Neuronal stem cell (in vitro differentiated cells): ENCODE measurements around the gene SEL1L3.

ENCODE experiments used
- DNase-seq: peaks from one replicate; pipeline ENCODE4 v3.0.0-alpha.2; 2013; ENCODE audit warnings: low spot score
- H2AFZ ChIP-seq: one replicate; pipeline ENCODE4 v1.6.1; 2013; ENCODE audit warnings: mild to moderate bottlenecking, low read length, inconsistent platforms
- H2AK5ac ChIP-seq: 2 replicates; pipeline ENCODE4 v1.6.1; 2013; ENCODE audit warnings: low read depth, mild to moderate bottlenecking, inconsistent platforms, low read length, moderate library complexity, mixed read lengths
- H2BK120ac ChIP-seq: 2 replicates; pipeline ENCODE4 v1.6.1; 2013; ENCODE audit warnings: low read depth, mild to moderate bottlenecking, inconsistent platforms, low read length, moderate library complexity, mixed read lengths
- H2BK12ac ChIP-seq: one replicate; pipeline ENCODE4 v1.6.1; 2013; ENCODE audit warnings: low read length, inconsistent platforms
- H2BK15ac ChIP-seq: 2 replicates; pipeline ENCODE4 v1.6.1; 2013; ENCODE audit warnings: mild to moderate bottlenecking, low read length, inconsistent platforms, mixed read lengths
- H2BK5ac ChIP-seq: one replicate; pipeline ENCODE4 v1.6.1; 2013; ENCODE audit warnings: inconsistent platforms, mild to moderate bottlenecking, low read length, moderate library complexity
- H3K14ac ChIP-seq: one replicate; pipeline ENCODE4 v1.6.1; 2013; ENCODE audit warnings: low read length, inconsistent platforms
- H3K18ac ChIP-seq: 2 replicates; pipeline ENCODE4 v1.6.1; 2013; ENCODE audit warnings: low read length, inconsistent platforms
- H3K23ac ChIP-seq: 2 replicates; pipeline ENCODE4 v1.6.1; 2013; ENCODE audit warnings: low read depth, mild to moderate bottlenecking, mixed read lengths, low read length, inconsistent platforms; ENCODE audit not compliant: poor library complexity
- H3K27ac ChIP-seq: replicated peaks from 3 replicates; pipeline ENCODE4 v1.5.1; 2013; ENCODE audit warnings: low read length, inconsistent platforms
- H3K27me3 ChIP-seq, 3 experiments: 2 replicates each; pipeline ENCODE4 v1.6.1; 2013; ENCODE audit warnings: low read length in 3 of 3, mild to moderate bottlenecking in 2 of 3, inconsistent platforms in 1 of 3, low read depth in 1 of 3, mixed read lengths in 1 of 3, moderate library complexity in 1 of 3; ENCODE audit not compliant: control insufficient read depth in 3 of 3, insufficient read depth in 3 of 3
- H3K36me3 ChIP-seq, 2 donors: replicated peaks in 1 of 2; 2 replicates each; pipeline ENCODE4 v1.6.1; 2013; ENCODE audit warnings: low read length in 2 of 2; ENCODE audit not compliant: control insufficient read depth in 2 of 2, insufficient read depth in 2 of 2
- H3K4ac ChIP-seq: 2 replicates; pipeline ENCODE4 v1.6.1; 2013; ENCODE audit warnings: inconsistent platforms, mild to moderate bottlenecking, low read length, moderate library complexity
- H3K4me1 ChIP-seq, 2 donors: 1 replicate in 1 of 2; 2 replicates in 1 of 2; pipeline ENCODE4 v1.6.1; 2013; ENCODE audit warnings: low read length in 2 of 2, low read depth in 1 of 2; ENCODE audit not compliant: control insufficient read depth in 2 of 2, insufficient read depth in 1 of 2
- H3K4me2 ChIP-seq: one replicate; pipeline ENCODE4 v1.6.1; 2013; ENCODE audit warnings: mild to moderate bottlenecking, low read length, inconsistent platforms; ENCODE audit not compliant: insufficient read depth, poor library complexity, severe bottlenecking
- H3K4me3 ChIP-seq, 2 donors: 2 replicates each; pipeline ENCODE4 v1.5.1; 2013; ENCODE audit warnings: low read length in 2 of 2, mild to moderate bottlenecking in 2 of 2, inconsistent platforms in 1 of 2, moderate library complexity in 1 of 2
- H3K79me1 ChIP-seq: one replicate; pipeline ENCODE4 v1.6.1; 2013; ENCODE audit warnings: low read depth, mild to moderate bottlenecking, inconsistent platforms, low read length, moderate library complexity
- H3K9ac ChIP-seq: one replicate; pipeline ENCODE4 v1.6.1; 2013; ENCODE audit warnings: mild to moderate bottlenecking, low read depth, low read length, inconsistent platforms; ENCODE audit not compliant: poor library complexity
- H3K9me3 ChIP-seq, 2 donors: replicated peaks in 1 of 2; 2 replicates each; pipeline versions ENCODE3 to v1.6.1; 2013; ENCODE audit warnings: low read length in 2 of 2, mild to moderate bottlenecking in 2 of 2, inconsistent platforms in 1 of 2, low read depth in 1 of 2, mixed read lengths in 1 of 2, moderate library complexity in 1 of 2; ENCODE audit not compliant: control insufficient read depth in 2 of 2, insufficient read depth in 1 of 2
- H4K8ac ChIP-seq: one replicate; pipeline ENCODE4 v1.6.1; 2013; ENCODE audit warnings: low read depth, mild to moderate bottlenecking, inconsistent platforms, low read length, moderate library complexity
- H4K91ac ChIP-seq: one replicate; pipeline ENCODE4 v1.6.1; 2013; ENCODE audit warnings: low read length, low read depth, mild to moderate bottlenecking, inconsistent platforms; ENCODE audit not compliant: poor library complexity
- WGBS, 2 donors: extraction: QIAGEN DNeasy Blood & Tissue Kit; methylation state at CpG; one replicate each; pipeline ENCODE4 v1.1.7; 2013; ENCODE audit warnings: missing lambda C conversion rate in 2 of 2, mixed read lengths in 1 of 2; ENCODE audit not compliant: insufficient read length in 2 of 2, insufficient replicate concordance in 1 of 2; ENCODE audit errors: extremely low coverage in 2 of 2; 5-methylcytosine and 5-hydroxymethylcytosine counted together

Gene SEL1L3

GRCh38 chr4:25776795-25777194, 86.0 kb downstream of the SEL1L3 start:
- Histone ChIP-seq H3K79me1 (no peaks in the 10 kb centered on the region), H2BK15ac (no peak overlapping the region), H3K9me3 (peaks cover 0 to 4% of the 10 kb centered on the region in 2 donors), H3K27ac (no peak overlapping the region), H2BK5ac (no peak overlapping the region), H3K4me1 (no peaks in the 10 kb centered on the region), H3K23ac (no peak overlapping the region), H3K4me3 (no peak overlapping the region), H3K4me2 (no peak overlapping the region), H2BK12ac (no peak overlapping the region), H3K14ac (no peak overlapping the region), H3K9ac (no peak overlapping the region), H2AK5ac (no peak overlapping the region), H4K91ac (no peak overlapping the region), H2BK120ac (no peak overlapping the region), H3K18ac (no peak overlapping the region), H4K8ac (no peak overlapping the region), H3K4ac (no peak overlapping the region), H2AFZ (no peak overlapping the region), H3K27me3 (no peaks in the 10 kb centered on the region), H3K36me3 (peaks cover 0 to 2% of the 10 kb centered on the region in 2 donors)
- DNase-seq, result no peak

GRCh38 chr4:25775166-25775565, 87.6 kb downstream of the SEL1L3 start:
- Histone ChIP-seq H3K27me3 (no peaks in the 10 kb centered on the region), H2BK15ac (no peak overlapping the region), H3K23ac (no peak overlapping the region), H3K36me3 (no peaks in the 10 kb centered on the region), H3K9me3 (peaks cover 0 to 4% of the 10 kb centered on the region in 2 donors), H3K4ac (no peak overlapping the region), H3K18ac (no peak overlapping the region), H2BK120ac (no peak overlapping the region), H3K27ac (no peak overlapping the region), H3K79me1 (no peaks in the 10 kb centered on the region), H4K91ac (no peak overlapping the region), H2BK12ac (no peak overlapping the region), H3K14ac (no peak overlapping the region), H2AFZ (no peak overlapping the region), H3K4me1 (no peaks in the 10 kb centered on the region), H3K4me3 (no peak overlapping the region), H2BK5ac (no peak overlapping the region), H4K8ac (no peak overlapping the region), H3K4me2 (no peak overlapping the region), H2AK5ac (no peak overlapping the region), H3K9ac (no peak overlapping the region)
- no CpG with 5 or more reads among the region's 2 CpGs for WGBS, 2 donors
- no peak for DNase-seq

DNA sequence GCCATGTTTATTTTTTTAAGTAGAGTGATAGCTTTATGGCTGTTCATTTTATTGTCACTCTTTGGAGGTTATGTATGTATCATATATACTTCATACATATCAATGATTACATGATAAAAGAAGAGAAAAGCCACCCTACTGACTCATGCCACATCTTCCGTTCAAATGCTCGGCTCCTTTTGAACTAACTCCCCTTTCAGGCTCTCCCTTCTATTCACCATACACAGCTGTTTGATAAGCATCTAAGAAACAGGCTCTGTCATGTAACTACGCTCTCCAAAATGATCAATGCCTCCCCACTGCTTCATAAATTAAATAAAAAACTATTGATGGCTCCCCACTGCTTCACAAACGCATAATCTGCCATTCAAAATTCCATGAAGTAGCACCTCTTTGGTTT, 89.4 kb downstream of the SEL1L3 start:
- no peak for DNase-seq
- no peak overlapping the region for H3K4me2 ChIP-seq
- H3K9ac ChIP-seq, result no peak overlapping the region
- no peak overlapping the region for H3K14ac ChIP-seq
- H2AFZ ChIP-seq, result no peak overlapping the region
- H4K91ac ChIP-seq, result no peak overlapping the region
- H4K8ac ChIP-seq, result no peak overlapping the region
- H3K9me3 ChIP-seq, result peaks cover 0 to 4% of the 10 kb centered on the region in 2 donors
- WGBS, 2 donors, result no CpG with 5 or more reads among the region's 4 CpGs
- H3K27me3 ChIP-seq, result no peaks in the 10 kb centered on the region
- no peak overlapping the region for H2BK5ac ChIP-seq
- no peak overlapping the region for H2BK15ac ChIP-seq
- H3K23ac ChIP-seq, result no peak overlapping the region
- no peaks in the 10 kb centered on the region for H3K36me3 ChIP-seq
- peaks cover 0 to 1% of the 10 kb centered on the region in 2 donors for H3K4me1 ChIP-seq
- no peak overlapping the region for H2BK120ac ChIP-seq
- H3K79me1 ChIP-seq, result no peaks in the 10 kb centered on the region
- no peak overlapping the region for H3K4ac ChIP-seq
- no peak overlapping the region for H3K18ac ChIP-seq
- H2BK12ac ChIP-seq, result no peak overlapping the region
- no peak overlapping the region for H3K4me3 ChIP-seq
- no peak overlapping the region for H2AK5ac ChIP-seq
- no peak overlapping the region for H3K27ac ChIP-seq

GRCh38 chr4:25771672-25772071, 91.1 kb downstream of the SEL1L3 start:
- no peaks in the 10 kb centered on the region for H3K36me3 ChIP-seq
- WGBS, 2 donors, result no CpG with 5 or more reads among the region's 4 CpGs
- H3K4me3 ChIP-seq, result no peak overlapping the region
- H2AK5ac ChIP-seq, result no peak overlapping the region
- H3K4me2 ChIP-seq, result no peak overlapping the region
- H3K14ac ChIP-seq, result no peak overlapping the region
- no peak overlapping the region for H2BK12ac ChIP-seq
- H2BK120ac ChIP-seq, result no peak overlapping the region
- H2BK5ac ChIP-seq, result no peak overlapping the region
- no peak overlapping the region for H4K91ac ChIP-seq
- no peaks in the 10 kb centered on the region for H3K27me3 ChIP-seq
- H3K9me3 ChIP-seq, result no peaks in the 10 kb centered on the region
- H3K27ac ChIP-seq, result no peak overlapping the region
- H4K8ac ChIP-seq, result no peak overlapping the region
- DNase-seq, result no peak
- H2AFZ ChIP-seq, result no peak overlapping the region
- H3K4me1 ChIP-seq, result peaks cover 1 to 2% of the 10 kb centered on the region in 2 donors
- no peaks in the 10 kb centered on the region for H3K79me1 ChIP-seq
- H3K9ac ChIP-seq, result no peak overlapping the region
- H3K18ac ChIP-seq, result no peak overlapping the region
- no peak overlapping the region for H3K4ac ChIP-seq
- no peak overlapping the region for H2BK15ac ChIP-seq
- H3K23ac ChIP-seq, result no peak overlapping the region
